NCI-H524 treated with DMSO at 0.1 percent for 48 hours (cell line): ENCODE data around the gene ZNF652.

Source experiments
- DNase-seq: peaks from one replicate; lab custom pipeline; 2025; lab: John Stamatoyannopoulos, UW

The ZNF652 gene

GRCh38 chr17:49357516-49357915, 4.5 kb downstream of the ZNF652 start:
- no peak for DNase-seq

- no peak for DNase-seq
These were observed 5.7 kb downstream of the ZNF652 start for GRCh38 chr17:49356320-49356719.

- DNase-seq: no peak
These were observed 8.4 kb downstream of the ZNF652 start for GRCh38 chr17:49353607-49354006.

GRCh38 chr17:49352587-49353154, 9.4 kb downstream of the ZNF652 start:
- DNase-seq: no peak

GRCh38 chr17:49351572-49352140, 10.4 kb downstream of the ZNF652 start:
- no peak for DNase-seq

- DNase-seq: no peak
These were observed 12.5 kb downstream of the ZNF652 start for GRCh38 chr17:49349541-49349940.

GRCh38 chr17:49344914-49345313, 17.1 kb downstream of the ZNF652 start:
- no peak for DNase-seq

GRCh38 chr17:49343273-49343672, 18.8 kb downstream of the ZNF652 start:
- no peak for DNase-seq

- no peak for DNase-seq
These were observed 19.5 kb downstream of the ZNF652 start for GRCh38 chr17:49342575-49342936.

- no peak for DNase-seq
These were observed 20.7 kb downstream of the ZNF652 start for GRCh38 chr17:49341356-49341755.

GRCh38 chr17:49339354-49339753, 22.7 kb downstream of the ZNF652 start:
- no peak for DNase-seq

GRCh38 chr17:49338883-49339282, 23.2 kb downstream of the ZNF652 start:
- DNase-seq: no peak

GRCh38 chr17:49337884-49338283, 24.2 kb downstream of the ZNF652 start:
- DNase-seq: no peak

- no peak for DNase-seq
These were observed 27.1 kb downstream of the ZNF652 start for GRCh38 chr17:49334744-49335512.

GRCh38 chr17:49333804-49334203, 28.2 kb downstream of the ZNF652 start:
- DNase-seq: no peak

- no peak for DNase-seq
These were observed 33.9 kb downstream of the ZNF652 start for GRCh38 chr17:49327835-49328784.

- DNase-seq: no peak
These were observed 36.1 kb downstream of the ZNF652 start for GRCh38 chr17:49325980-49326379.

GRCh38 chr17:49318435-49318965, 43.5 kb downstream of the ZNF652 start:
- no peak for DNase-seq

GRCh38 chr17:49316889-49317675, 45.0 kb downstream of the ZNF652 start:
- no peak for DNase-seq

- no peak for DNase-seq
These were observed 45.8 kb downstream of the ZNF652 start for GRCh38 chr17:49316258-49316570.

GRCh38 chr17:49315551-49316257, 46.3 kb downstream of the ZNF652 start:
- no peak for DNase-seq
